H1 (cell line): ENCODE measurements around the gene CNR2. TPM values are rescaled to one million over a fixed set of nuclear protein-coding genes. Genes with fewer than 3 reads are reported as not detected.

Experiments
- ASH2L ChIP-seq: fragments of 200-600, 300-600 bp; sonication (generic); IDR thresholded peaks from one replicate; pipeline ENCODE4 v1.7.1; 2017; ENCODE audit warnings: low read length
- BRCA1 ChIP-seq: IDR thresholded peaks from 2 replicates; pipeline ENCODE4 v1.6.1; 2012; ENCODE audit warnings: low read depth, low read length, improper control_type of control experiment
- CBX5 ChIP-seq: fragments of 300-800, 300-1000 bp; sonication (generic); IDR thresholded peaks from 2 replicates; pipeline ENCODE4 v1.7.1; 2016; ENCODE audit warnings: antibody characterized with exemption, low read length, low read depth
- EGR1 ChIP-seq: IDR thresholded peaks from 2 replicates; pipeline ENCODE4 v1.6.1; 2011; ENCODE audit warnings: low read depth, low read length, borderline replicate concordance
- EP300 ChIP-seq, 2 experiments: IDR thresholded peaks; 1 replicate in 1 of 2; 2 replicates in 1 of 2; pipeline ENCODE4 v1.6.1; 2011 to 2012; ENCODE audit warnings: low read depth in 2 of 2, low read length in 2 of 2, mild to moderate bottlenecking in 2 of 2, borderline replicate concordance in 1 of 2, inconsistent platforms in 1 of 2, moderate library complexity in 1 of 2
- FOSL1 ChIP-seq: IDR thresholded peaks from 2 replicates; pipeline ENCODE4 v1.6.1; 2011; ENCODE audit warnings: mild to moderate bottlenecking, low read depth, low read length, moderate library complexity; ENCODE audit not compliant: insufficient read depth
- KDM1A ChIP-seq: fragments of 200-600, 300-600 bp; sonication (generic); IDR thresholded peaks from 2 replicates; pipeline ENCODE4 v1.7.1; 2016; ENCODE audit warnings: mild to moderate bottlenecking, low read length, borderline replicate concordance
- NANOG ChIP-seq: IDR thresholded peaks from 2 replicates; pipeline ENCODE4 v1.6.1; 2011; ENCODE audit warnings: low read length, low read depth, mild to moderate bottlenecking, inconsistent platforms; ENCODE audit not compliant: insufficient read depth, poor library complexity, severe bottlenecking
- PHF8 ChIP-seq: fragments of 200-600 bp; sonication (generic); conservative IDR thresholded peaks from 2 replicates; pipeline ENCODE4 v1.7.1; 2012; ENCODE audit warnings: low read depth, mild to moderate bottlenecking, inconsistent platforms, low read length, moderate library complexity
- POU5F1 ChIP-seq: IDR thresholded peaks from 2 replicates; pipeline ENCODE4 v1.6.1; 2011; ENCODE audit warnings: low read depth, mild to moderate bottlenecking, low read length, moderate library complexity
- RFX5 ChIP-seq: IDR thresholded peaks from 2 replicates; pipeline ENCODE4 v1.6.1; 2011; ENCODE audit warnings: low read depth, low read length, improper control_type of control experiment, borderline replicate concordance
- SAP30 ChIP-seq: fragments of 300-600 bp; sonication (generic); IDR thresholded peaks from 2 replicates; pipeline ENCODE4 v1.7.1; 2012; ENCODE audit warnings: low read length, moderate library complexity, mild to moderate bottlenecking, inconsistent platforms; ENCODE audit not compliant: insufficient read depth, insufficient replicate concordance
- SRF ChIP-seq: IDR thresholded peaks from 2 replicates; pipeline ENCODE4 v1.6.1; 2011; ENCODE audit warnings: mild to moderate bottlenecking, low read depth, low read length, moderate library complexity
- TBP ChIP-seq: IDR thresholded peaks from 2 replicates; pipeline ENCODE4 v1.6.1; 2011; ENCODE audit warnings: low read depth, low read length, improper control_type of control experiment
- YY1 ChIP-seq: IDR thresholded peaks from 2 replicates; pipeline ENCODE4 v1.6.1; 2011; ENCODE audit warnings: low read depth, mild to moderate bottlenecking, low read length
- ZNF274 ChIP-seq: IDR thresholded peaks from 2 replicates; pipeline ENCODE4 v1.7.0; 2012; ENCODE audit warnings: low read length, borderline replicate concordance; ENCODE audit errors: extremely low read depth
- polyA plus RNA-seq, 7 experiments: library from polyadenylated mRNA; depleted of rRNA in 3 of 7; stranded (reverse) in 5 of 7; unstranded in 2 of 7; fragments of >200 nt in 5 of 7; fragments of 200-250 nt in 2 of 7; gene quantifications; 1 replicate in 5 of 7; 2 replicates in 1 of 7; 4 replicates in 1 of 7; pipeline versions ENCODE4 v1.2.1 to v1.2.3, GENCODE V29; 2011 to 2013; ENCODE audit warnings: missing spikeins in 2 of 7, mixed read lengths in 2 of 7
- total RNA-seq: library from RNA; stranded (reverse); fragmentation: NEBNext Ultra II Directional; extraction: Animal tissue kit (Norgen Biotek cat#: 25700); gene quantifications from 2 replicates; pipeline ENCODE4 v1.2.1, GENCODE V29; 2021
- TF ChIP-seq, protein P1 (sequence below): IDR thresholded peaks from 2 replicates; pipeline ENCODE4 v1.6.1; 2011; ENCODE audit warnings: low read depth, mild to moderate bottlenecking, low read length; ENCODE audit not compliant: insufficient read depth
- TF ChIP-seq, protein P2 (sequence below), 3 experiments: IDR thresholded peaks; 1 replicate in 2 of 3; 2 replicates in 1 of 3; pipeline versions ENCODE4 v1.5.1 to v1.6.1; 2011; ENCODE audit warnings: low read length in 3 of 3, mild to moderate bottlenecking in 3 of 3, inconsistent platforms in 2 of 3, low read depth in 1 of 3, moderate library complexity in 1 of 3; ENCODE audit not compliant: insufficient read depth in 1 of 3; ENCODE audit errors: control extremely low read depth in 1 of 3

The CNR2 gene
- total and polyA plus RNA-seq, 2 of the 8 experiments (the other 6 are each of a cell fraction or from before 2014, with no cell fraction given), result not detected

- TF ChIP-seq EGR1 (peak; percentile 87), ASH2L (peak; percentile 83), ZNF274 (no peak), CBX5 (no peak), SRF (no peak), FOSL1 (no peak), NANOG (no peak), YY1 (peak; percentile 96), POU5F1 (no peak), KDM1A (no peak), RFX5 (no peak), PHF8 (peak; percentile 98), BRCA1 (no peak), EP300 (IDR thresholded peaks at IDR 0.05; ENCODE audit: borderline replicate concordance in 1 of 2, low read depth in 2 of 2, low read length in 2 of 2) (no peak), TBP (peak; percentile 86), SAP30 (no peak)
- TF ChIP-seq, protein P1, sequence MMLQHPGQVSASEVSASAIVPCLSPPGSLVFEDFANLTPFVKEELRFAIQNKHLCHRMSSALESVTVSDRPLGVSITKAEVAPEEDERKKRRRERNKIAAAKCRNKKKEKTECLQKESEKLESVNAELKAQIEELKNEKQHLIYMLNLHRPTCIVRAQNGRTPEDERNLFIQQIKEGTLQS, result peak; percentile 45; the same call in 1 of the 2 replicates
- TF ChIP-seq, protein P2, sequence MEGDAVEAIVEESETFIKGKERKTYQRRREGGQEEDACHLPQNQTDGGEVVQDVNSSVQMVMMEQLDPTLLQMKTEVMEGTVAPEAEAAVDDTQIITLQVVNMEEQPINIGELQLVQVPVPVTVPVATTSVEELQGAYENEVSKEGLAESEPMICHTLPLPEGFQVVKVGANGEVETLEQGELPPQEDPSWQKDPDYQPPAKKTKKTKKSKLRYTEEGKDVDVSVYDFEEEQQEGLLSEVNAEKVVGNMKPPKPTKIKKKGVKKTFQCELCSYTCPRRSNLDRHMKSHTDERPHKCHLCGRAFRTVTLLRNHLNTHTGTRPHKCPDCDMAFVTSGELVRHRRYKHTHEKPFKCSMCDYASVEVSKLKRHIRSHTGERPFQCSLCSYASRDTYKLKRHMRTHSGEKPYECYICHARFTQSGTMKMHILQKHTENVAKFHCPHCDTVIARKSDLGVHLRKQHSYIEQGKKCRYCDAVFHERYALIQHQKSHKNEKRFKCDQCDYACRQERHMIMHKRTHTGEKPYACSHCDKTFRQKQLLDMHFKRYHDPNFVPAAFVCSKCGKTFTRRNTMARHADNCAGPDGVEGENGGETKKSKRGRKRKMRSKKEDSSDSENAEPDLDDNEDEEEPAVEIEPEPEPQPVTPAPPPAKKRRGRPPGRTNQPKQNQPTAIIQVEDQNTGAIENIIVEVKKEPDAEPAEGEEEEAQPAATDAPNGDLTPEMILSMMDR (IDR thresholded peaks at IDR 0.05; ENCODE audit: control extremely low read depth in 1 of 3, insufficient read depth in 1 of 3, low read depth in 1 of 3, low read length in 3 of 3), result no peak
Observed at GRCh38 chr1:23825076-23825761, 87.9 kb downstream of the CNR2 start, which contains the start of gene HMGCL (continued).
